ENCODE data around the gene CSTF3.

- no peak for TF ChIP-seq CTCF (conservative IDR thresholded peaks at IDR 0.05)
- no peak for TF ChIP-seq EZH2 (IDR thresholded peaks at IDR 0.05; ENCODE audit: low read depth)
Observed at GRCh38 chr11:33162831-33163230, 1.6 kb upstream of the CSTF3 start.
